ENCODE measurements around the gene ASCL2.

ASCL2 gene

DNA sequence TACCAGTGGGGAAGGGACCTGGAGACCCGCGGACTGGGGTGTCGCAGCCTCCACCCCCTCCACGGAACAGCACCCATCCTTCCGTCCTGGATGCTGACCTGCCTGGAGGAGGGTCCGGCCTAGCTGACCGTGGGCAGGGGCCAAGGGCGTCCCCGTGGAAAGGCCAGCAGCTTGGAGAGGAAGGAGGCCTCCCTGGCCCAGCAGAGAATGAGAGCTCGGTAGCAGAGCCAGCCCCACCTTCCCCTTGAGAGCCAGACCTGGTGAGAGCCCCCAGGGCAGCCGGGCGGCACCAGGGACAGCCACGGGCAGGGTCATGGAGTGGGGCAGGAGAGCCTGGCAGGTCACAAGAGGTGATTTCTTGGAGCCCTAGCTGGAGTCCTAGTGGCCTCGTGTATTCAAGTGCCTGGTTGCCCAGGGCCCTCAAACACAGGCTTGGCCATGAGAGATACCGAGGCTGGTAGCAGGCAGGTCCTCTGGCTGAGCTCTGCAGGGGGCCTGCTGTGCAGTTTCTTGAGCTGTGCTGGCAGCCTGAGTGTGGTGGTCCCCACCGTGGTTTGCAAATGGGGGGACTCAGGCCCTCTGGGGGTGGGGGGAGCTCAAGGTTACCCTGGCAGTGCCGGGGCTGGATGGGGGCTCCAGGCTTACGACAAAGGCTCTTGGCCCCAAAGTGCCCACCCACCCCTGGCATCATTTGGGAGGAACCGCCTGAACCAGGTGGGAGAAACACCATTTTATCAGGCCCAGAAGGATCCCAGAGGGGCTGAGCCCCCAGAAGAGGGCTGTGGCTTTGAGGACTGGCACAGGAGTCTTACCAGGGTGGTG lies 39.1 kb upstream of the ASCL2 start:
- Histone ChIP-seq H3K27me3 (ENCODE audit: control insufficient read depth, low read length) (no peaks in the 10 kb centered on the region), H3F3A (ENCODE audit: control insufficient read depth, insufficient read depth) (peaks cover 6% of the 10 kb centered on the region), H4K20me1 (ENCODE audit: control insufficient read depth, insufficient read depth, low read depth, low read length) (no peaks in the 10 kb centered on the region), H3K27ac (ENCODE audit: low read depth, low read length) (no peak overlapping the region), H3K4me1 (ENCODE audit: control insufficient read depth, low read length) (peaks cover 28% of the 10 kb centered on the region), H3K9me3 (ENCODE audit: control insufficient read depth, insufficient read depth, low read length) (no peaks in the 10 kb centered on the region), H3K4me3 (ENCODE audit: low read length) (no peak overlapping the region), H3K79me2 (ENCODE audit: control insufficient read depth, low read length) (no peaks in the 10 kb centered on the region), H3K4me2 (ENCODE audit: low read length) (no peak overlapping the region), H3K9me2 (replicated peaks; ENCODE audit: control insufficient read depth, low read length) (no peaks in the 10 kb centered on the region), H3K36me3 (ENCODE audit: control insufficient read depth, low read length) (no peaks in the 10 kb centered on the region)
- no peak for TF ChIP-seq EZH2phosphoT487 (IDR thresholded peaks at IDR 0.05; ENCODE audit: borderline replicate concordance, low read length)
- TF ChIP-seq, protein P1, sequence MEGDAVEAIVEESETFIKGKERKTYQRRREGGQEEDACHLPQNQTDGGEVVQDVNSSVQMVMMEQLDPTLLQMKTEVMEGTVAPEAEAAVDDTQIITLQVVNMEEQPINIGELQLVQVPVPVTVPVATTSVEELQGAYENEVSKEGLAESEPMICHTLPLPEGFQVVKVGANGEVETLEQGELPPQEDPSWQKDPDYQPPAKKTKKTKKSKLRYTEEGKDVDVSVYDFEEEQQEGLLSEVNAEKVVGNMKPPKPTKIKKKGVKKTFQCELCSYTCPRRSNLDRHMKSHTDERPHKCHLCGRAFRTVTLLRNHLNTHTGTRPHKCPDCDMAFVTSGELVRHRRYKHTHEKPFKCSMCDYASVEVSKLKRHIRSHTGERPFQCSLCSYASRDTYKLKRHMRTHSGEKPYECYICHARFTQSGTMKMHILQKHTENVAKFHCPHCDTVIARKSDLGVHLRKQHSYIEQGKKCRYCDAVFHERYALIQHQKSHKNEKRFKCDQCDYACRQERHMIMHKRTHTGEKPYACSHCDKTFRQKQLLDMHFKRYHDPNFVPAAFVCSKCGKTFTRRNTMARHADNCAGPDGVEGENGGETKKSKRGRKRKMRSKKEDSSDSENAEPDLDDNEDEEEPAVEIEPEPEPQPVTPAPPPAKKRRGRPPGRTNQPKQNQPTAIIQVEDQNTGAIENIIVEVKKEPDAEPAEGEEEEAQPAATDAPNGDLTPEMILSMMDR (IDR thresholded peaks at IDR 0.05; ENCODE audit: low read depth, low read length, poor library complexity, severe bottlenecking), result no peak

DNA sequence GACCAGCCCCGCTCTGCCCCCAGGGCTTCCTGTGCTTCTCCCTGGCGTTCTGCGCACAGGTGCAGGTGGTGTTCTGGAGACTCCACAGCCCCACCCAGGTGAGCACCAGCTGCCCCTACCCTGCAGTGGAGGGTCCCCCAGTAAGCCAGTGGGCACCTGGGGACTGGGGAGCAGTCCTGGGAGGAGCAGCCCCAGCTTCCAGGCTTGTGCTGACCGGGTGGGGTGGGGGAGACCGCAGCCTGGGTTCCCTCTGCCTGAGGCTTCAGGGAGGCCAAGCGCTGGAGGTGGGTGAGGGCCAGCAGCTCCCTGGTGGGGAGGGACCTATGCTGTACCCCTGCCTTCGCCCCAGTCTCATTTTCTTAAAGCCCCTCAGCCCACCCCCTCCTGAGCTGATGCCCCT lies 38.3 kb upstream of the ASCL2 start:
- Histone ChIP-seq H3K9me3 (ENCODE audit: control insufficient read depth, insufficient read depth, low read length) (no peaks in the 10 kb centered on the region), H3K36me3 (ENCODE audit: control insufficient read depth, low read length) (no peaks in the 10 kb centered on the region), H3F3A (ENCODE audit: control insufficient read depth, insufficient read depth) (peaks cover 6% of the 10 kb centered on the region), H3K9me2 (replicated peaks; ENCODE audit: control insufficient read depth, low read length) (no peaks in the 10 kb centered on the region), H4K20me1 (ENCODE audit: control insufficient read depth, insufficient read depth, low read depth, low read length) (no peaks in the 10 kb centered on the region), H3K79me2 (ENCODE audit: control insufficient read depth, low read length) (no peaks in the 10 kb centered on the region), H3K4me2 (ENCODE audit: low read length) (no peak overlapping the region), H3K27me3 (ENCODE audit: control insufficient read depth, low read length) (no peaks in the 10 kb centered on the region), H3K4me3 (ENCODE audit: low read length) (no peak overlapping the region), H3K27ac (ENCODE audit: low read depth, low read length) (no peak overlapping the region), H3K4me1 (ENCODE audit: control insufficient read depth, low read length) (peaks cover 28% of the 10 kb centered on the region)
- TF ChIP-seq EZH2phosphoT487 (IDR thresholded peaks at IDR 0.05; ENCODE audit: borderline replicate concordance, low read length), result no peak
- TF ChIP-seq, protein P1 (IDR thresholded peaks at IDR 0.05; ENCODE audit: low read depth, low read length, poor library complexity, severe bottlenecking), result no peak

DNA sequence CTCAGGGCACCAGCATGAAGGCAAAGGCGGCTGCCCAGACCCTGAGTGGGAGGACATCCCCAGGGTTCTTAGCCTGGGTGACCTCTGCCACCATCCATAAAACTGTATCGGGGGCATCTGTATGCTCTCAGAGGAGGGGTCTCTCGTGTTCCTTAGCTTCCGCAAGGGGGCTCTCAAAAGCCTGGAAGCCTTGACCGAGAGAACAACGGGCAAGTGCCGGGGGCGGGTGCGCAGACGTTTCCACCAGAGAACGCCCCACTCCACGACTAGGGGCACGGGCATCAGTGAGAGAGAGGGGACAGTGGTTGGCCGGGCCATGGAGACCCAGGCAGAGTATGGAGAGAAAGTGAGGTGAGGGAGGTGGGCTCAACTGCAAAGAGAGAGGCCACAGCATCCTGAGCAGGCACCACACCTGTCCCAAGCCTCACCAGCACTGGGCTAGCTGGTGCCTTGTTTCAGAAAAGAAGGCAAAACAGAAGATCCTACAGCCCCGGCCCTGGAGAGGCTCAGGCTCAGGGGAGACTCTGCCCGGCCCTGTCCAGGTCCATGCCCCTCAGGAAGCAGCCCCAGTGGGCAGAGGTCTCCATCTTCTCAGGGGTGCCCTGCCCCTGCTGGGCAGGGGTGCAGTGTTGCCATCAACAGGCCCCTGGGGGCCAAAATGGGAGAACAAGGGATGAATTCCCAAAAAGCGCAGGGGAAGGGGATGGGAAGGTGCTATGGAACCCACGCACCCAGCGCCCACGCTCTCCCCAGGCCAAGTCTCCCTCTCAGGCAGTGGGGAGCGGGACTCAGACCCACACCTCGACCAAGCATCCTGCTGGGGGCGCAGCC lies 37.3 kb upstream of the ASCL2 start:
- Histone ChIP-seq H3K36me3 (ENCODE audit: control insufficient read depth, low read length) (no peaks in the 10 kb centered on the region), H3F3A (ENCODE audit: control insufficient read depth, insufficient read depth) (peaks cover 6% of the 10 kb centered on the region), H3K9me2 (replicated peaks; ENCODE audit: control insufficient read depth, low read length) (no peaks in the 10 kb centered on the region), H3K4me1 (ENCODE audit: control insufficient read depth, low read length) (peaks cover 28% of the 10 kb centered on the region), H3K9me3 (ENCODE audit: control insufficient read depth, insufficient read depth, low read length) (no peaks in the 10 kb centered on the region), H3K79me2 (ENCODE audit: control insufficient read depth, low read length) (no peaks in the 10 kb centered on the region), H3K27me3 (ENCODE audit: control insufficient read depth, low read length) (no peaks in the 10 kb centered on the region), H4K20me1 (ENCODE audit: control insufficient read depth, insufficient read depth, low read depth, low read length) (no peaks in the 10 kb centered on the region), H3K4me3 (ENCODE audit: low read length) (peak overlapping the region; percentile 32; the same call in 1 of the 2 replicates), H3K4me2 (ENCODE audit: low read length) (peak overlapping the region; percentile 65; the same call in 1 of the 2 replicates), H3K27ac (ENCODE audit: low read depth, low read length) (peak overlapping the region; percentile 86)
- TF ChIP-seq, protein P1 (IDR thresholded peaks at IDR 0.05; ENCODE audit: low read depth, low read length, poor library complexity, severe bottlenecking), result no peak
- TF ChIP-seq EZH2phosphoT487 (IDR thresholded peaks at IDR 0.05; ENCODE audit: borderline replicate concordance, low read length), result no peak
